OCI-LY3 (cell line): ENCODE measurements around the gene UBAC2.

Experiments
- H2AFZ ChIP-seq: fragments of 200-600, 300-600 bp; shearing (Covaris generic); 2 replicates; pipeline ENCODE4 v1.6.0; 2014; ENCODE audit warnings: antibody characterized with exemption, low read depth, low read length
- H3K27ac ChIP-seq: fragments of 200-600, 300-600 bp; sonication (generic); 2 replicates; pipeline ENCODE4 v1.5.1; 2014; ENCODE audit warnings: mild to moderate bottlenecking, low read length, moderate library complexity, mixed read lengths
- H3K27me3 ChIP-seq: fragments of 200-600, 300-600 bp; sonication (generic); 2 replicates; pipeline ENCODE4 v1.6.1; 2014; ENCODE audit warnings: low read depth, low read length, mixed read lengths
- H3K36me3 ChIP-seq: fragments of 200-600, 300-600 bp; sonication (generic); replicated peaks from 2 replicates; pipeline ENCODE3; 2014; ENCODE audit warnings: low read depth, low read length, mixed read lengths
- H3K4me1 ChIP-seq: fragments of 300-600, 200-600 bp; sonication (generic); 2 replicates; pipeline ENCODE4 v1.6.1; 2014; ENCODE audit warnings: low read length, mixed read lengths
- H3K4me2 ChIP-seq: fragments of 200-600, 300-600 bp; sonication (generic); 2 replicates; pipeline ENCODE4 v1.6.1; 2014; ENCODE audit warnings: low read length, mixed read lengths
- H3K4me3 ChIP-seq: fragments of 300-600, 200-600 bp; sonication (generic); 2 replicates; pipeline ENCODE4 v1.5.1; 2014; ENCODE audit warnings: antibody characterized with exemption, mild to moderate bottlenecking, low read length, moderate library complexity
- H3K79me2 ChIP-seq: fragments of 300-600, 200-600 bp; shearing (Covaris generic); 2 replicates; pipeline ENCODE4 v1.6.1; 2014; ENCODE audit warnings: mild to moderate bottlenecking, low read length, mixed read lengths
- H3K9ac ChIP-seq: fragments of 300-600, 200-600 bp; shearing (Covaris generic); 2 replicates; pipeline ENCODE4 v1.6.0; 2014; ENCODE audit warnings: mild to moderate bottlenecking, low read length, moderate library complexity
- H3K9me3 ChIP-seq: fragments of 200-600, 300-600 bp; shearing (Covaris generic); 2 replicates; pipeline ENCODE4 v1.6.1; 2014; ENCODE audit warnings: low read length, mixed read lengths; ENCODE audit not compliant: insufficient read depth
- H4K20me1 ChIP-seq: fragments of 200-600, 300-600 bp; sonication (generic); 2 replicates; pipeline ENCODE4 v1.6.1; 2016; ENCODE audit warnings: low read length, mixed read lengths; ENCODE audit not compliant: insufficient read depth
- CTCF ChIP-seq: fragments of 200-600, 300-600 bp; sonication (generic); IDR thresholded peaks from 2 replicates; pipeline ENCODE4 v1.5.1; 2014; ENCODE audit warnings: antibody characterized with exemption, low read length, low read depth
- EZH2phosphoT487 ChIP-seq: fragments of 200-600 bp; shearing (Covaris generic); IDR thresholded peaks from 2 replicates; pipeline ENCODE4 v1.6.1; 2018; ENCODE audit warnings: antibody characterized with exemption, mixed run types, low read depth

The UBAC2 gene

GRCh38 chr13:99165753-99166587 lies 34.7 kb upstream of the UBAC2 start:
- Histone ChIP-seq H4K20me1 (no peaks in the 10 kb centered on the region), H3K9me3 (no peaks in the 10 kb centered on the region)

GRCh38 chr13:99172951-99173350 lies 27.7 kb upstream of the UBAC2 start:
- TF ChIP-seq CTCF (no peak), EZH2phosphoT487 (no peak)
- peaks cover 7% of the 10 kb centered on the region for H3K4me1 ChIP-seq
- no peak overlapping the region for H3K4me2 ChIP-seq

More at GRCh38 chr13:99165753-99166587, 34.7 kb upstream of the UBAC2 start:
- Histone ChIP-seq H3K27ac (no peak overlapping the region), H3K27me3 (no peaks in the 10 kb centered on the region), H3K4me2 (no peak overlapping the region), H3K9ac (no peak overlapping the region), H2AFZ (no peak overlapping the region), H3K79me2 (no peaks in the 10 kb centered on the region), H3K4me1 (no peaks in the 10 kb centered on the region), H3K4me3 (no peak overlapping the region), H3K36me3 (no peaks in the 10 kb centered on the region)
- no peak for TF ChIP-seq CTCF
- TF ChIP-seq EZH2phosphoT487, result no peak

GRCh38 chr13:99173606-99174005 lies 27.0 kb upstream of the UBAC2 start:
- no peak overlapping the region for H3K27ac ChIP-seq
- no peaks in the 10 kb centered on the region for H4K20me1 ChIP-seq
- no peaks in the 10 kb centered on the region for H3K36me3 ChIP-seq
- H2AFZ ChIP-seq, result no peak overlapping the region
- H3K4me2 ChIP-seq, result no peak overlapping the region
- H3K9ac ChIP-seq, result no peak overlapping the region
- H3K27me3 ChIP-seq, result peaks cover 33% of the 10 kb centered on the region
- peaks cover 13% of the 10 kb centered on the region for H3K4me1 ChIP-seq
- no peak for TF ChIP-seq CTCF
- no peak for TF ChIP-seq EZH2phosphoT487
- H3K4me3 ChIP-seq, result no peak overlapping the region
- H3K79me2 ChIP-seq, result no peaks in the 10 kb centered on the region
- H3K9me3 ChIP-seq, result no peaks in the 10 kb centered on the region

More at GRCh38 chr13:99172951-99173350, 27.7 kb upstream of the UBAC2 start:
- peaks cover 27% of the 10 kb centered on the region for H3K27me3 ChIP-seq
- no peaks in the 10 kb centered on the region for H4K20me1 ChIP-seq
- H3K36me3 ChIP-seq, result no peaks in the 10 kb centered on the region
- no peak overlapping the region for H3K4me3 ChIP-seq
- no peaks in the 10 kb centered on the region for H3K79me2 ChIP-seq
- H3K9ac ChIP-seq, result no peak overlapping the region
- H2AFZ ChIP-seq, result no peak overlapping the region
- H3K9me3 ChIP-seq, result no peaks in the 10 kb centered on the region
- no peak overlapping the region for H3K27ac ChIP-seq

GRCh38 chr13:99174533-99175100 lies 26.0 kb upstream of the UBAC2 start:
- Histone ChIP-seq H4K20me1 (no peaks in the 10 kb centered on the region), H3K27ac (no peak overlapping the region), H3K9me3 (no peaks in the 10 kb centered on the region), H3K4me2 (no peak overlapping the region), H2AFZ (no peak overlapping the region), H3K4me1 (peaks cover 21% of the 10 kb centered on the region), H3K9ac (no peak overlapping the region), H3K4me3 (no peak overlapping the region), H3K27me3 (peaks cover 44% of the 10 kb centered on the region), H3K36me3 (no peaks in the 10 kb centered on the region), H3K79me2 (no peaks in the 10 kb centered on the region)
- TF ChIP-seq EZH2phosphoT487 (no peak), CTCF (no peak)
